Measurements from ENCODE around the gene TTPAL. TPM values are rescaled to one million over a fixed set of nuclear protein-coding genes. Genes with fewer than 3 reads are reported as not detected.

TTPAL gene
- total RNA-seq, 4 donors from 2014 or later, result 14.2 to 27.7 (median 22.3) TPM

GRCh38 chr20:44428174-44429016 lies 47.3 kb upstream of the TTPAL start:
- H3K27me3 ChIP-seq, result no peaks in the 10 kb centered on the region
- H3K9me3 ChIP-seq, result no peaks in the 10 kb centered on the region
- no peaks in the 10 kb centered on the region for H3K36me3 ChIP-seq
- intact Hi-C loops (cut with DNase I), result no loop called here
- no peaks in the 10 kb centered on the region for H3K4me1 ChIP-seq
- no peak overlapping the region for H3K27ac ChIP-seq
- DNase-seq, result no peak
- TF ChIP-seq POLR2A (IDR thresholded peaks at IDR 0.05) (no peak), CTCF (IDR thresholded peaks at IDR 0.05) (no peak)
- 80 to 93% methylated on average over 8 of the region's 8 CpGs for WGBS, 2 donors
- no peak overlapping the region for H3K4me3 ChIP-seq (replicated peaks in 1 of 3)

DNA sequence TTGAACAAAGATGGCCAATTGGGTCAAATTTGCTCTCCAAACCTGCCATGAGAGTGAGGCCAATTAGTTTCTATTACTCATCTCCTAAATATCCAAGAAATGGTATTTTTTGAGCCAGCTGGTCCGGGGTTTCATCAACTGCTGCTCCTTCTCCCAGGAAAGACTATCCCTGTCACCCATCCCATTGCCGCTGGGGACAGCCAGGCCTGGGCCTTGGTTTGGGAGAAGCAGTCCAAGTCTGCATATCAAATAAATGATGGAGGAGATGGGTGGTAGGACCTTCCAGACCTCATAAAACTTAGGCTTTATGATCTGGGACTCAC lies 46.7 kb upstream of the TTPAL start:
- no peak for TF ChIP-seq CTCF (IDR thresholded peaks at IDR 0.05)
- TF ChIP-seq POLR2A (IDR thresholded peaks at IDR 0.05), result no peak
- no peak for DNase-seq
- no peaks in the 10 kb centered on the region for H3K27me3 ChIP-seq
- no peak overlapping the region for H3K4me3 ChIP-seq (replicated peaks in 1 of 3)
- intact Hi-C loops (cut with DNase I), result no loop called here
- H3K27ac ChIP-seq, result no peak overlapping the region
- 91 to 96% methylated on average over 2 of the region's 2 CpGs for WGBS, 2 donors
- H3K9me3 ChIP-seq, result no peaks in the 10 kb centered on the region
- H3K4me1 ChIP-seq, result no peaks in the 10 kb centered on the region
- no peaks in the 10 kb centered on the region for H3K36me3 ChIP-seq

DNA sequence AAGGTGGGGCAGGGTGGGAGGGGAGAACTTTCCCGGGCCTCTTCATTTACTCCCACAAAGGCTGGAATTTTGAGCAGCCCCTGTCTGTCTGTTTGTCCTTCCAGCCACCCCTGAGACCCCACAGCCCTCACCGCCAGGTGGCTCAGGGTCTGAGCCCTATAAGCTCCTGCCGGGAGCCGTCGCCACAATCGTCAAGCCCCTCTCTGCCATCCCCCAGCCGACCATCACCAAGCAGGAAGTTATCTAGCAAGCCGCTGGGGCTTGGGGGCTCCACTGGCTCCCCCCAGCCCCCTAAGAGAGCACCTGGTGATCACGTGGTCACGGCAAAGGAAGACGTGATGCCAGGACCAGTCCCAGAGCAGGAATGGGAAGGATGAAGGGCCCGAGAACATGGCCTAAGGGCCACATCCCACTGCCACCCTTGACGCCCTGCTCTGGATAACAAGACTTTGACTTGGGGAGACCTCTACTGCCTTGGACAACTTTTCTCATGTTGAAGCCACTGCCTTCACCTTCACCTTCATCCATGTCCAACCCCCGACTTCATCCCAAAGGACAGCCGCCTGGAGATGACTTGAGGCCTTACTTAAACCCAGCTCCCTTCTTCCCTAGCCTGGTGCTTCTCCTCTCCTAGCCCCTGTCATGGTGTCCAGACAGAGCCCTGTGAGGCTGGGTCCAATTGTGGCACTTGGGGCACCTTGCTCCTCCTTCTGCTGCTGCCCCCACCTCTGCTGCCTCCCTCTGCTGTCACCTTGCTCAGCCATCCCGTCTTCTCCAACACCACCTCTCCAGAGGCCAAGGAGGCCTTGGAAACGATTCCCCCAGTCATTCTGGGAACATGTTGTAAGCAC lies 46.0 kb upstream of the TTPAL start:
- no peak overlapping the region for H3K27ac ChIP-seq
- no peaks in the 10 kb centered on the region for H3K36me3 ChIP-seq
- no peak for DNase-seq
- H3K27me3 ChIP-seq, result peaks cover 2% of the 10 kb centered on the region
- intact Hi-C loops (cut with DNase I), result no loop called here
- WGBS, 2 donors, result 86 to 91% methylated on average over 14 to 16 of the region's 17 CpGs
- no peak for TF ChIP-seq POLR2A (IDR thresholded peaks at IDR 0.05)
- TF ChIP-seq CTCF (IDR thresholded peaks at IDR 0.05), result no peak
- no peaks in the 10 kb centered on the region for H3K9me3 ChIP-seq
- H3K4me3 ChIP-seq (replicated peaks in 1 of 3), result no peak overlapping the region
- no peaks in the 10 kb centered on the region for H3K4me1 ChIP-seq

- no peak overlapping the region for H3K4me3 ChIP-seq (replicated peaks in 1 of 3)
- no peak for DNase-seq
- intact Hi-C loops (cut with DNase I), result no loop called here
- no peaks in the 10 kb centered on the region for H3K4me1 ChIP-seq
- peaks cover 2% of the 10 kb centered on the region for H3K27me3 ChIP-seq
- no peaks in the 10 kb centered on the region for H3K36me3 ChIP-seq
- WGBS, 2 donors, result 88 to 89% methylated on average over 7 of the region's 7 CpGs
- no peak overlapping the region for H3K27ac ChIP-seq
- TF ChIP-seq POLR2A (IDR thresholded peaks at IDR 0.05), result no peak
- TF ChIP-seq CTCF (IDR thresholded peaks at IDR 0.05), result no peak
- no peaks in the 10 kb centered on the region for H3K9me3 ChIP-seq
Measured at GRCh38 chr20:44430270-44431065, 45.2 kb upstream of the TTPAL start.
